H1 (cell line): ENCODE results near the gene ATP1A3.

Experiments used
- CREB1 ChIP-seq: IDR thresholded peaks from 2 replicates; pipeline ENCODE4 v1.6.1; 2012; ENCODE audit warnings: inconsistent platforms
- CTCF ChIP-seq, 3 experiments: IDR thresholded peaks; 1 replicate in 2 of 3; 2 replicates in 1 of 3; pipeline versions ENCODE4 v1.5.1 to v1.6.1; 2011; ENCODE audit warnings: low read length in 3 of 3, mild to moderate bottlenecking in 3 of 3, inconsistent platforms in 2 of 3, low read depth in 1 of 3, moderate library complexity in 1 of 3; ENCODE audit not compliant: insufficient read depth in 1 of 3; ENCODE audit errors: control extremely low read depth in 1 of 3
- POLR2A ChIP-seq, 2 experiments: IDR thresholded peaks; 1 replicate in 1 of 2; 2 replicates in 1 of 2; pipeline ENCODE4 v1.6.1; 2011; ENCODE audit warnings: low read depth in 2 of 2, low read length in 2 of 2, mild to moderate bottlenecking in 2 of 2; ENCODE audit errors: control extremely low read depth in 1 of 2

GRCh38 chr19:41997851-41998229 lies 3.8 kb upstream of the ATP1A3 start:
- TF ChIP-seq CREB1 = no peak; the same call in 1 of the 2 replicates
- TF ChIP-seq CTCF (IDR thresholded peaks at IDR 0.05; ENCODE audit: control extremely low read depth in 1 of 3, insufficient read depth in 1 of 3, low read depth in 1 of 3, low read length in 3 of 3) = no peak
- no peak for TF ChIP-seq POLR2A (IDR thresholded peaks at IDR 0.05; ENCODE audit: control extremely low read depth in 1 of 2, low read depth in 2 of 2, low read length in 2 of 2)
